ENCODE measurements around the gene NFAM1.

NFAM1 gene

DNA sequence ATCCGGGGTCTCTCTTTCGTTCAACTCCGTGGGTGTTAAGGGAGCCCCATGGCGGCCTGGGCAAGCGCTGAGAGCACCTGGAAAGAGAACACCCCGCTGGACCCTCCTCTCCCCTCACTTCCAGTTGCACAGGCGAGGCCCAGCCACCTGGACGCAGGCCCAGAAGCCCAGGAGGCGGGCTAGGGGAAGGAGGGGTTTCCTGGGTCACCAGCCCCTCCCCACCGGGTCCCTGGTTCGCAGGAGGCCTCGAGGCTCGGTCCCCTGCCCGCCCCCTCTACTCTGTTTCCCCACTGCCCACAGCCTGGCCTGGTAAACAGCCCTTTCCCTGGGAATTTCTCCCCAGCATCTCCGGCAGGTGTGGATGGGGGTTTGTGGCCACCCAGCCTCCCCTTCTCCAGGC lies 8.5 kb upstream of the NFAM1 start:
- FAIRE-seq (no peak), DNase-seq (ENCODE audit: extremely low spot score, insufficient read length, low read depth) (no peak)

GRCh38 chr22:42439821-42440674 lies 7.8 kb upstream of the NFAM1 start:
- FAIRE-seq (peak; percentile 93), DNase-seq (ENCODE audit: extremely low spot score, insufficient read length, low read depth) (no peak)

DNA sequence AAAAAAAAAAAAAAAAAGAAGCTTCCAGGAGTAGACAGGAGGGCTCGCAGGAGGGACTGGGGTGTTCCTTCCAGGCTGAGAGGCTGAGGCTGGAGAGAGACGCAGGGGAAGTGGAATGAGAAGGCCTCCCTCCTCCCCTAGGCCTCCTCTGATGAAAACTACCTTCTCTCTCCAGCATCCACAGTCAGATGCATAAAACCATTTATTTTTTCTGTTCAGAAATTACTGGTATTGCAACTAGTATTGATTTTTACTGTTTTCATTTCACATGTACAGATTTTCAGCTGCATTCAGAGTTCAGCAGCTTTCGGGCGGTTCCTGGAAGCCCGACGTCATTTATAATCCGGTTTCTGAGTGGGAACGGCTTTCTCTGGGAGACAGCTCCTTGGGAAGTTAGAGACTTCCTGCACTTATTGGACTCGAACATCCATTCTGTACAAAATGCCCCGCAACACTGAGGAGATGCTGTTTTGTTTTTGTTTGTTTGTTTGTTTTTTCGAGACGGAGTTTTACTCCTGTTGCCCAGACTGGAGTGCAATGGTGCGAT lies 6.9 kb upstream of the NFAM1 start:
- FAIRE-seq (peak; percentile 68), DNase-seq (ENCODE audit: extremely low spot score, insufficient read length, low read depth) (no peak)

DNA sequence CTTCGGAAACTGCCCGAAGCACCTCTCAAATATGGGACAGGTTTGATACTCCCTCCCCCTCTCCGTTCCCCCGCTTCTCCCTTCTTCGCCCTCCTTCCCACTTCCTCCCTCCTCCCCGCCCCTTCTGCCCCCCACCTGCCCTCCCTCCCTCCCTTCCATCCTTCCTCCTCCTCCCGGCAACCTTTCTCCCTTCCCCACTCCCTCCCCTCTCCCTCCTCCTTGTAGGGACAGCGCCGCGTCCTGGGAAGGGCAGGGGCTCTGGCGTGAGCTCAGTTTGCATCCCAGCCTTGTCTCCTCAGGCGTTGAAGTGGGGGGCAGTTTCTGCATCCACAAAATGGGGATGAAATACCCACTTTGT lies 6.1 kb upstream of the NFAM1 start:
- no peak for DNase-seq (ENCODE audit: extremely low spot score, insufficient read length, low read depth)
- no peak for FAIRE-seq

- FAIRE-seq (peak; percentile 94), DNase-seq (ENCODE audit: extremely low spot score, insufficient read length, low read depth) (no peak)
These were observed 5.5 kb upstream of the NFAM1 start for GRCh38 chr22:42437488-42438292.

DNA sequence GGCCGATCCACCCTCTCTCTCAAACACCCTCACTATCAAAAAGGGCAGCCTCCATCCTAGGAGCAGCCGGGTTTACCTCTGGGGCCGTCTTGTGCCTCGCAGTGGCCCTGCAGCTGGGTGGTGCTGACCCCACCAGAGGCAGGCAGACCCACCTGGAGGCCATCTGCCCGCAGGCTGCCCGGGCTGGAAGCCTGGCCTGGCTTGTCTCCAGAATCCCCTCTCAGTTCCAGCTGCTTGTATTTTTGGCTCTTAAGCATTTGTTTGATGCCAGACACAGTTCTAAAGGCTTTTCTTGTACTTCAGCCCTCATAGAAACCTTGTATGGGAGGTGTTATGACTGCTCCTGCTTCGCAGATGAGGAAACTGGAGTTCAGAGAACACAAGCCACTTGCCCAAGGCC lies 4.2 kb upstream of the NFAM1 start:
- FAIRE-seq (no peak), DNase-seq (ENCODE audit: extremely low spot score, insufficient read length, low read depth) (no peak)

GRCh38 chr22:42434748-42435425 lies 2.7 kb upstream of the NFAM1 start:
- no peak for FAIRE-seq
- no peak for DNase-seq (ENCODE audit: extremely low spot score, insufficient read length, low read depth)

- DNase-seq (ENCODE audit: extremely low spot score, insufficient read length, low read depth) (no peak), FAIRE-seq (no peak)
These were observed 1.8 kb upstream of the NFAM1 start for GRCh38 chr22:42433754-42434682.

DNA sequence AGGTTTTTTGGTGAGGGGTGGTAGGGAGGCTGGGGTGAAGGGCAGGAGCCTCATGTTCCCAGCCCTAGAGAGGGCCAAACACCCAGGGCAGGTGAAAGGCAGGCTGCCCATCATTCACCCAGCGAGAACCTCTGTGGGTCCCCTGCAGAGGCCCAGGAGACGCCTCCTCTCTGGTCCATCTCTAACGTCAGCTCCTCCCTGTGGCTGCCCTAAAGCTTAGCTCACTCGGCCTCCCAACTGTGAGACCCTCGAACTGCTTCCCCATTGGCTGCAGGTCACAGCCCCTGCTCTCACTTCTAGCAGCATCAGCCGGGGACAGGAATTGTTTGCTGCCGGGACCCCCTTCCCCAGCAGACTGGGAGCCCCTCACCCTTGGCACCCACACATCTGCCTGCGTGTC lies 615 bp upstream of the NFAM1 start:
- DNase-seq (ENCODE audit: extremely low spot score, insufficient read length, low read depth) (no peak), FAIRE-seq (no peak)

GRCh38 chr22:42431401-42432019 lies 693 bp downstream of the NFAM1 start:
- DNase-seq (ENCODE audit: extremely low spot score, insufficient read length, low read depth) = no peak
- no peak for FAIRE-seq

DNA sequence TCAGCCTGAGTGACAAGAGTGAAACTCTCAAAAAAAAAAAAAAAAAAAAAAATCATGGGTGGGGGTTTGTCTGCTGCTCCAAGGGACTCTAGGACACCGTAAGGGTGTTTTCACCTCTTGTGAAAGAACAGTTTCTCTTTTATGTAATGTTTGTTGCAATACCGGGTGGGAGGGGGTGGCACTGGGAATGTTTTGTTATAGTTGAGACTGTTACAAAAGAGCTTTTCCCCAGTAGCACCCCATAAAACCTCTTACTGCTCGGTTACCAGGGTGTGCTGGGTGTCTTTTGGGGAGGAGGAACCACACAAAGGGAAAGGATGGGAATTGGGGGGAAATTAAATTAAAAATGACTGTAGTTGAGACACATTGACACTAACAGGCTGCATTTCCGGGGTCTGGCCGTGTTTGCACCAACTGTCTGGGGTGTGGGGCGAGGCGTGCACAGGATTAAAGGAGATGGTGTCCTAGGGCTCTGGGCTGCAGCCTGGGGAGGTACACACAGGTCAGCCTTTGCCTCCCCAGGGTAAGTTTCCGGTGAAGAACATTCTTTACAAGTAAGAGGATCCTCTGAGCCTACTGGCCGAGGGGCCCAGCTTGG lies 1.6 kb downstream of the NFAM1 start:
- no peak for DNase-seq (ENCODE audit: extremely low spot score, insufficient read length, low read depth)
- FAIRE-seq = no peak

GRCh38 chr22:42428760-42429159 lies 3.4 kb downstream of the NFAM1 start:
- FAIRE-seq (no peak), DNase-seq (ENCODE audit: extremely low spot score, insufficient read length, low read depth) (no peak)

- no peak for FAIRE-seq
- DNase-seq (ENCODE audit: extremely low spot score, insufficient read length, low read depth) = no peak
These were observed 4.2 kb downstream of the NFAM1 start for GRCh38 chr22:42428025-42428424.

GRCh38 chr22:42427167-42427566 lies 5.0 kb downstream of the NFAM1 start:
- FAIRE-seq (no peak), DNase-seq (ENCODE audit: extremely low spot score, insufficient read length, low read depth) (no peak)

GRCh38 chr22:42425989-42426355 lies 6.2 kb downstream of the NFAM1 start:
- FAIRE-seq (no peak), DNase-seq (ENCODE audit: extremely low spot score, insufficient read length, low read depth) (no peak)

GRCh38 chr22:42425337-42425988 lies 6.7 kb downstream of the NFAM1 start:
- no peak for FAIRE-seq
- DNase-seq (ENCODE audit: extremely low spot score, insufficient read length, low read depth) = no peak

GRCh38 chr22:42419243-42419881 lies 12.8 kb downstream of the NFAM1 start:
- FAIRE-seq = peak; percentile 91

GRCh38 chr22:42418811-42419242 lies 13.4 kb downstream of the NFAM1 start:
- no peak for DNase-seq (ENCODE audit: extremely low spot score, insufficient read length, low read depth)
- FAIRE-seq = no peak

More at GRCh38 chr22:42419243-42419881, 12.8 kb downstream of the NFAM1 start:
- DNase-seq (ENCODE audit: extremely low spot score, insufficient read length, low read depth) = peak; percentile 56
